Natural killer cell (primary cell): ENCODE measurements around the gene PARP15. TPM values are rescaled to one million over a fixed set of nuclear protein-coding genes. Genes with fewer than 3 reads are reported as not detected.

Experiments used
- ATAC-seq, 3 donors: fragments of 150-1000 bp in 2 of 3; fragments of 200-7000 bp in 1 of 3; cut with Tn5 transposase; 1 replicate in 1 of 3; 2 replicates in 2 of 3; pipeline ENCODE4 v1.10.0; 2021; ENCODE audit warnings: mild to moderate bottlenecking in 2 of 3, moderate library complexity in 2 of 3
- DNase-seq, 2 donors: peaks; one replicate each; pipeline versions ENCODE4 v3.0.0 to v3.0.0-alpha.2; 2013 to 2021; ENCODE audit warnings: mixed read lengths in 1 of 2
- H3K27ac ChIP-seq: one replicate; pipeline ENCODE4 v1.5.1; 2013; ENCODE audit warnings: mild to moderate bottlenecking, low read length
- H3K27me3 ChIP-seq: one replicate; pipeline ENCODE4 v1.6.1; 2013; ENCODE audit warnings: low read length; ENCODE audit not compliant: control insufficient read depth, insufficient read depth
- H3K36me3 ChIP-seq: one replicate; pipeline ENCODE4 v1.6.1; 2013; ENCODE audit warnings: low read length; ENCODE audit not compliant: control insufficient read depth, insufficient read depth
- H3K4me1 ChIP-seq: one replicate; pipeline ENCODE4 v1.6.1; 2013; ENCODE audit warnings: low read length; ENCODE audit not compliant: control insufficient read depth, insufficient read depth
- H3K4me3 ChIP-seq: one replicate; pipeline ENCODE4 v1.5.1; 2013; ENCODE audit warnings: low read length
- H3K9me3 ChIP-seq: one replicate; pipeline ENCODE4 v1.6.1; 2013; ENCODE audit warnings: low read length; ENCODE audit not compliant: control insufficient read depth, insufficient read depth
- H3K27ac Mint-ChIP-seq, 2 donors: one replicate each; pipeline ENCODE4 v1.8.0; 2022; ENCODE audit warnings: mild to moderate bottlenecking in 2 of 2, mixed read lengths in 2 of 2, moderate library complexity in 1 of 2
- H3K27me3 Mint-ChIP-seq, 2 donors: one replicate each; pipeline ENCODE4 v1.8.0; 2022; ENCODE audit warnings: low read depth in 2 of 2, mixed read lengths in 2 of 2
- H3K36me3 Mint-ChIP-seq: one replicate; pipeline ENCODE4 v1.8.0; 2022; ENCODE audit warnings: mixed read lengths
- H3K4me1 Mint-ChIP-seq, 2 donors: one replicate each; pipeline ENCODE4 v1.8.0; 2022; ENCODE audit warnings: mixed read lengths in 2 of 2
- H3K4me3 Mint-ChIP-seq: one replicate; pipeline ENCODE4 v1.8.0; 2022; ENCODE audit warnings: mild to moderate bottlenecking, moderate library complexity, mixed read lengths
- H3K9me3 Mint-ChIP-seq, 2 donors: one replicate each; pipeline ENCODE4 v1.8.0; 2022; ENCODE audit warnings: mixed read lengths in 2 of 2
- WGBS: methylation state at CpG from one replicate; pipeline ENCODE4 v1.1.7; 2013; ENCODE audit warnings: missing lambda C conversion rate; ENCODE audit not compliant: insufficient coverage; 5-methylcytosine and 5-hydroxymethylcytosine counted together
- intact Hi-C: fragments of 100-400 bp; cut with micrococcal nuclease; formaldehyde crosslinking; loops from one replicate; pipeline ENCODE4 v1.14.2; 2022
- total RNA-seq, 4 donors: library from RNA; stranded (reverse); fragments of 120-200 nt in 1 of 4; gene quantifications; one replicate each; pipeline versions ENCODE4 v1.2.3 to v1.2.4, GENCODE V29; 2013 to 2022
- TF ChIP-seq, protein P1 (sequence below): fragments of 200-600 bp; IDR thresholded peaks from one replicate; pipeline ENCODE4 v1.8.0; 2022; ENCODE audit warnings: antibody characterized with exemption

Gene PARP15
- total RNA-seq, 3 donors from 2014 or later (not counting 1 experiment from before 2014, with no cell fraction given) = 164 to 199 (median 198) TPM

GRCh38 chr3:122580470-122580869, 3.0 kb downstream of the PARP15 start:
- Mint-ChIP-seq H3K27me3 (no peaks in the 10 kb centered on the region), H3K27ac (peak overlapping the region; percentile 95 to 98), H3K9me3 (peaks cover 2 to 11% of the 10 kb centered on the region in 2 donors), H3K4me1 (peaks cover 49 to 58% of the 10 kb centered on the region in 2 donors), H3K4me3 (no peak overlapping the region), H3K36me3 (peaks cover 19% of the 10 kb centered on the region)
- Histone ChIP-seq H3K4me1 (peaks cover 12% of the 10 kb centered on the region), H3K27ac (no peak overlapping the region), H3K9me3 (peaks cover 9% of the 10 kb centered on the region), H3K36me3 (peaks cover 2% of the 10 kb centered on the region), H3K27me3 (no peaks in the 10 kb centered on the region), H3K4me3 (no peak overlapping the region)
- intact Hi-C loops = loop anchor here (2.0 kb wide), 1 partner anchor 16 kb away; the partner anchor contains the start of genes DTX3L and PARP9
- no peak for ATAC-seq
- TF ChIP-seq, protein P1, sequence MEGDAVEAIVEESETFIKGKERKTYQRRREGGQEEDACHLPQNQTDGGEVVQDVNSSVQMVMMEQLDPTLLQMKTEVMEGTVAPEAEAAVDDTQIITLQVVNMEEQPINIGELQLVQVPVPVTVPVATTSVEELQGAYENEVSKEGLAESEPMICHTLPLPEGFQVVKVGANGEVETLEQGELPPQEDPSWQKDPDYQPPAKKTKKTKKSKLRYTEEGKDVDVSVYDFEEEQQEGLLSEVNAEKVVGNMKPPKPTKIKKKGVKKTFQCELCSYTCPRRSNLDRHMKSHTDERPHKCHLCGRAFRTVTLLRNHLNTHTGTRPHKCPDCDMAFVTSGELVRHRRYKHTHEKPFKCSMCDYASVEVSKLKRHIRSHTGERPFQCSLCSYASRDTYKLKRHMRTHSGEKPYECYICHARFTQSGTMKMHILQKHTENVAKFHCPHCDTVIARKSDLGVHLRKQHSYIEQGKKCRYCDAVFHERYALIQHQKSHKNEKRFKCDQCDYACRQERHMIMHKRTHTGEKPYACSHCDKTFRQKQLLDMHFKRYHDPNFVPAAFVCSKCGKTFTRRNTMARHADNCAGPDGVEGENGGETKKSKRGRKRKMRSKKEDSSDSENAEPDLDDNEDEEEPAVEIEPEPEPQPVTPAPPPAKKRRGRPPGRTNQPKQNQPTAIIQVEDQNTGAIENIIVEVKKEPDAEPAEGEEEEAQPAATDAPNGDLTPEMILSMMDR = no peak
- no peak for DNase-seq
- no CpG with 5 or more reads among the region's 3 CpGs for WGBS

- WGBS = 95% methylated on average over 2 of the region's 2 CpGs
- peaks cover 45 to 58% of the 10 kb centered on the region in 2 donors for H3K4me1 Mint-ChIP-seq
- peaks cover 2 to 11% of the 10 kb centered on the region in 2 donors for H3K9me3 Mint-ChIP-seq
- no peaks in the 10 kb centered on the region for H3K27me3 Mint-ChIP-seq
- intact Hi-C loops = loop anchor here (2.0 kb wide), 1 partner anchor 17 kb away; the partner anchor contains the start of genes DTX3L and PARP9
- H3K9me3 ChIP-seq = peaks cover 9% of the 10 kb centered on the region
- H3K36me3 Mint-ChIP-seq = peaks cover 19% of the 10 kb centered on the region
- H3K27ac Mint-ChIP-seq = peak overlapping the region; percentile 5 to 53
- H3K27ac ChIP-seq = no peak overlapping the region
- H3K4me3 Mint-ChIP-seq = no peak overlapping the region
- TF ChIP-seq, protein P1 = no peak
- H3K4me1 ChIP-seq = peaks cover 9% of the 10 kb centered on the region
- peaks cover 2% of the 10 kb centered on the region for H3K36me3 ChIP-seq
- H3K4me3 ChIP-seq = no peak overlapping the region
- ATAC-seq = no peak
- no peak for DNase-seq
- no peaks in the 10 kb centered on the region for H3K27me3 ChIP-seq
Measured at GRCh38 chr3:122581622-122582021, 4.2 kb downstream of the PARP15 start.

DNA sequence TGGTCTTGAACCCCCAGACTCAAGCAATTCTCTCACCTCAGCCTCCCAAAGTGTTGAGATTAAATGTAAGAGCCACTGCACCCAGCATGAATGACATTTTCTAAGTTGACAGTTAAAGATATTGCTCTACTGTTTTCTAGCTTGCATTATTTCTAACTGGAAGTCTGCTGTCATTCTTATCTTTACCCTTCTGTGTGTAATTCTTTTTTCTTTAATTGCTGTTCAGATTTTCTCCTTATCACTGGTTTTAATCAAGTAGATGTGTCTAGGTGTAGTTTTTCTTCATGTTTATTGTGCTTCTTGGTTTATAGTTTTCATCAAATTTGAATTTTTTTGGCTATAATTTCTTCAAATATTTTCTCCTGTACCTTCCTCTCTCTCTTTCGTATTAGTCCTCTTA, 4.9 kb downstream of the PARP15 start:
- H3K27me3 Mint-ChIP-seq = no peaks in the 10 kb centered on the region

More for the DNA sequence above, 4.9 kb downstream of the PARP15 start:
- Mint-ChIP-seq H3K4me1 (peaks cover 44 to 56% of the 10 kb centered on the region in 2 donors), H3K9me3 (peaks cover 2 to 11% of the 10 kb centered on the region in 2 donors), H3K4me3 (no peak overlapping the region), H3K36me3 (peaks cover 19% of the 10 kb centered on the region), H3K27ac (peak overlapping the region; percentile 5 to 78)
- Histone ChIP-seq H3K4me3 (no peak overlapping the region), H3K9me3 (peaks cover 9% of the 10 kb centered on the region), H3K27ac (no peak overlapping the region), H3K36me3 (peaks cover 2% of the 10 kb centered on the region), H3K4me1 (peaks cover 2% of the 10 kb centered on the region), H3K27me3 (no peaks in the 10 kb centered on the region)
- intact Hi-C loops = no loop called here
- TF ChIP-seq, protein P1 = no peak
- ATAC-seq (no peak), DNase-seq (no peak)
- WGBS = no CpG with 5 or more reads among the region's 1 CpG
